ENCODE data around the gene ZNF804A.

GRCh38 chr2:184815824-184816223 lies 217.5 kb downstream of the ZNF804A start:
- TF ChIP-seq CTCF (IDR thresholded peaks at IDR 0.05) (no peak), POLR2A (IDR thresholded peaks at IDR 0.05) (no peak)

Measured in esophagus squamous epithelium (tissue), 4 donors.